Tibial artery (tissue), 4 donors: ENCODE measurements around the gene NR2E3.
A peak's percentile ranks its signal among the peaks of the same experiment; 100 is the strongest.

ENCODE experiments used
- DNase-seq, 2 donors: peaks; one replicate each; pipeline ENCODE4 v3.0.0-alpha.2; 2019
- H3K27ac ChIP-seq, 2 donors: fragments of 200-600 bp; sonication (generic) in 1 of 2; 1 replicate in 1 of 2; 2 replicates in 1 of 2; pipeline ENCODE4 v1.5.1; 2018 to 2019; ENCODE audit warnings: mild to moderate bottlenecking in 1 of 2
- H3K27me3 ChIP-seq, 2 donors: fragments of 200-600 bp; sonication (generic) in 1 of 2; one replicate each; pipeline versions ENCODE4 v1.5.1 to v1.6.0; 2016 to 2019
- H3K36me3 ChIP-seq, 3 donors: fragments of 200-600 bp; sonication (generic) in 2 of 3; one replicate each; pipeline ENCODE4 v1.5.1; 2016 to 2019; ENCODE audit warnings: mild to moderate bottlenecking in 2 of 3
- H3K4me1 ChIP-seq, 4 donors: fragments of 200-600 bp; sonication (generic) in 2 of 4; 1 replicate in 3 of 4; 2 replicates in 1 of 4; pipeline ENCODE4 v1.5.1; 2016 to 2019
- H3K4me3 ChIP-seq, 2 donors: fragments of 200-600 bp; sonication (generic) in 1 of 2; 1 replicate in 1 of 2; 2 replicates in 1 of 2; pipeline ENCODE4 v1.5.1; 2018 to 2019; ENCODE audit warnings: mild to moderate bottlenecking in 2 of 2
- H3K9me3 ChIP-seq, 3 donors: fragments of 200-600 bp; sonication (generic) in 1 of 3; one replicate each; pipeline ENCODE4 v1.5.1; 2016 to 2019
- CTCF ChIP-seq, 2 experiments: fragments of 200-600 bp in 1 of 2; fragments of 450-650 bp in 1 of 2; IDR thresholded peaks; one replicate each; pipeline ENCODE4 v1.5.1; 2017 to 2019; ENCODE audit warnings: antibody characterized with exemption in 2 of 2, mild to moderate bottlenecking in 1 of 2, moderate library complexity in 1 of 2
- intact Hi-C: fragments of 100-400 bp; cut with DNase I; formaldehyde crosslinking; loops from one replicate; pipeline ENCODE4 v1.15.0; 2023; ENCODE audit warnings: low total_unique reads

Gene NR2E3

GRCh38 chr15:71781179-71781964, 29.0 kb upstream of the NR2E3 start:
- H3K9me3 ChIP-seq, result no peaks in the 10 kb centered on the region
- peak in 1 of 2 donors; percentile 54 for DNase-seq
- intact Hi-C loops, result no loop called here
- no peak overlapping the region for H3K4me3 ChIP-seq
- H3K36me3 ChIP-seq, result peaks cover 0 to 10% (median 0%) of the 10 kb centered on the region in 3 donors
- no peak for TF ChIP-seq CTCF (IDR thresholded peaks at IDR 0.05)
- H3K27me3 ChIP-seq, result no peaks in the 10 kb centered on the region
- peaks cover 0 to 29% (median 16%) of the 10 kb centered on the region in 4 donors for H3K4me1 ChIP-seq
- H3K27ac ChIP-seq, result peak overlapping the region; percentile 62 to 67

GRCh38 chr15:71781965-71782265, 28.4 kb upstream of the NR2E3 start:
- intact Hi-C loops, result no loop called here
- peaks cover 0 to 8% (median 0%) of the 10 kb centered on the region in 3 donors for H3K36me3 ChIP-seq
- H3K4me1 ChIP-seq, result peaks cover 0 to 29% (median 16%) of the 10 kb centered on the region in 4 donors
- no peak for TF ChIP-seq CTCF (IDR thresholded peaks at IDR 0.05)
- H3K9me3 ChIP-seq, result no peaks in the 10 kb centered on the region
- no peak overlapping the region for H3K4me3 ChIP-seq
- H3K27ac ChIP-seq, result no peak overlapping the region
- DNase-seq, result no peak
- H3K27me3 ChIP-seq, result no peaks in the 10 kb centered on the region

GRCh38 chr15:71782422-71783165, 27.8 kb upstream of the NR2E3 start:
- Histone ChIP-seq H3K36me3 (peaks cover 0 to 1% (median 0%) of the 10 kb centered on the region in 3 donors), H3K27me3 (no peaks in the 10 kb centered on the region), H3K27ac (no peak overlapping the region), H3K4me3 (no peak overlapping the region), H3K4me1 (peaks cover 0 to 29% (median 16%) of the 10 kb centered on the region in 4 donors), H3K9me3 (no peaks in the 10 kb centered on the region)
- DNase-seq, result peak in 1 of 2 donors; percentile 33
- intact Hi-C loops, result no loop called here
- TF ChIP-seq CTCF (IDR thresholded peaks at IDR 0.05), result no peak

- peak in 1 of 2 donors; percentile 10 for DNase-seq
- intact Hi-C loops, result no loop called here
These were observed 25.6 kb upstream of the NR2E3 start for GRCh38 chr15:71784719-71785118.

GRCh38 chr15:71785996-71786395, 24.4 kb upstream of the NR2E3 start:
- TF ChIP-seq CTCF (IDR thresholded peaks at IDR 0.05), result no peak
- peaks cover 0 to 14% (median 4%) of the 10 kb centered on the region in 4 donors for H3K4me1 ChIP-seq
- no peak for DNase-seq
- no peak overlapping the region for H3K4me3 ChIP-seq
- intact Hi-C loops, result no loop called here
- no peaks in the 10 kb centered on the region for H3K9me3 ChIP-seq
- H3K27ac ChIP-seq, result no peak overlapping the region
- no peaks in the 10 kb centered on the region for H3K27me3 ChIP-seq
- no peaks in the 10 kb centered on the region for H3K36me3 ChIP-seq

More at GRCh38 chr15:71784719-71785118, 25.6 kb upstream of the NR2E3 start:
- H3K4me3 ChIP-seq, result no peak overlapping the region
- no peaks in the 10 kb centered on the region for H3K9me3 ChIP-seq
- H3K27ac ChIP-seq, result no peak overlapping the region
- no peaks in the 10 kb centered on the region for H3K27me3 ChIP-seq
- peaks cover 0 to 26% (median 14%) of the 10 kb centered on the region in 4 donors for H3K4me1 ChIP-seq
- H3K36me3 ChIP-seq, result no peaks in the 10 kb centered on the region
- no peak for TF ChIP-seq CTCF (IDR thresholded peaks at IDR 0.05)
